OCI-LY3 (cell line): Measurements from ENCODE around the gene DNMT3B.

ENCODE experiments used
- EZH2phosphoT487 ChIP-seq: fragments of 200-600 bp; shearing (Covaris generic); IDR thresholded peaks from 2 replicates; pipeline ENCODE4 v1.6.1; 2018; ENCODE audit warnings: antibody characterized with exemption, mixed run types, low read depth
- TF ChIP-seq, protein P1 (sequence below): fragments of 200-600, 300-600 bp; sonication (generic); IDR thresholded peaks from 2 replicates; pipeline ENCODE4 v1.5.1; 2014; ENCODE audit warnings: antibody characterized with exemption, low read length, low read depth

DNA sequence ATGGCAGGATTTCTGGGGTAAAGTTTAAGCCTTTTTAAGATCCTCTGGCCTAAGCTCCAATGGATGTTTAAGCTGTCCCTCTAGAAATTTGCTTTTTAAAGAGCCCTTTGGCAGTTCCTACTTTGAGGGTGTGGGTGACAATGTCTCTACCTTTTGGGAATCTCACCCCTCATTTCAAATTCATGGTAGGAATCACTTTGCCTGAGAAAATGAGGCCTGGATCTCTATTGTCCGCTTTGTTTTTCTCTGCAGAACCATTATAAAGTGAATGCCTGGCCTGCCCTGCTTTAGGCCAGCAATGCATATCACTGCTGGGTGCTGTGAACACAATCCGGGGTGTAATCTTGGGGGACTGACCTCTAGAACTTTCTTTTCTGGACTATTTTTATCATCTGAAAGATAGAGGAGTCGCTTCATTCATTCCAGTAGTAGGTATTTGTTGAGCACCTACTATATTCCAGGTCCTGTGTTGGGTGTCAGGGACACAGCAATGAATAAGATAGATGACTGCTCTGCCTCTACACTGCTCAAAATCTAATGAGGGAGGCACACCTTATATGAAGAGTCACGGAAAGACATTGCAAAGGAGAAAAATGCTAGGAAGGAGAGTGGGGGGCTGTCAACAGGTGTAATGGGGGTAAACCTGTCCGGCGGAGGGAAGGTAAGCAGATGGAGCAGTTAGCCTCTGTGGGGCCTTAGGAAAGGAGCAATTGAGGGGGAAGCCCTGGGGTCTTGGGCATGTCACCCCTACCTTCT lies 10.3 kb upstream of the DNMT3B start:
- TF ChIP-seq, protein P1, sequence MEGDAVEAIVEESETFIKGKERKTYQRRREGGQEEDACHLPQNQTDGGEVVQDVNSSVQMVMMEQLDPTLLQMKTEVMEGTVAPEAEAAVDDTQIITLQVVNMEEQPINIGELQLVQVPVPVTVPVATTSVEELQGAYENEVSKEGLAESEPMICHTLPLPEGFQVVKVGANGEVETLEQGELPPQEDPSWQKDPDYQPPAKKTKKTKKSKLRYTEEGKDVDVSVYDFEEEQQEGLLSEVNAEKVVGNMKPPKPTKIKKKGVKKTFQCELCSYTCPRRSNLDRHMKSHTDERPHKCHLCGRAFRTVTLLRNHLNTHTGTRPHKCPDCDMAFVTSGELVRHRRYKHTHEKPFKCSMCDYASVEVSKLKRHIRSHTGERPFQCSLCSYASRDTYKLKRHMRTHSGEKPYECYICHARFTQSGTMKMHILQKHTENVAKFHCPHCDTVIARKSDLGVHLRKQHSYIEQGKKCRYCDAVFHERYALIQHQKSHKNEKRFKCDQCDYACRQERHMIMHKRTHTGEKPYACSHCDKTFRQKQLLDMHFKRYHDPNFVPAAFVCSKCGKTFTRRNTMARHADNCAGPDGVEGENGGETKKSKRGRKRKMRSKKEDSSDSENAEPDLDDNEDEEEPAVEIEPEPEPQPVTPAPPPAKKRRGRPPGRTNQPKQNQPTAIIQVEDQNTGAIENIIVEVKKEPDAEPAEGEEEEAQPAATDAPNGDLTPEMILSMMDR, result no peak
- TF ChIP-seq EZH2phosphoT487, result no peak
